AG10803 (cell line): Measurements from ENCODE around the gene ITPR3.

Source experiments
- DNase-seq: peaks from one replicate; pipeline ENCODE4 v3.0.0; 2010; ENCODE audit warnings: low read depth
- H3K4me3 ChIP-seq: 2 replicates; pipeline ENCODE4 v1.5.1; 2011; ENCODE audit warnings: mild to moderate bottlenecking, low read length, control low read depth
- TF ChIP-seq, protein P1 (sequence below): conservative IDR thresholded peaks from 2 replicates; pipeline ENCODE4 v1.5.1; 2011; ENCODE audit warnings: mild to moderate bottlenecking, low read length, control low read depth, inconsistent platforms

Gene ITPR3

DNA sequence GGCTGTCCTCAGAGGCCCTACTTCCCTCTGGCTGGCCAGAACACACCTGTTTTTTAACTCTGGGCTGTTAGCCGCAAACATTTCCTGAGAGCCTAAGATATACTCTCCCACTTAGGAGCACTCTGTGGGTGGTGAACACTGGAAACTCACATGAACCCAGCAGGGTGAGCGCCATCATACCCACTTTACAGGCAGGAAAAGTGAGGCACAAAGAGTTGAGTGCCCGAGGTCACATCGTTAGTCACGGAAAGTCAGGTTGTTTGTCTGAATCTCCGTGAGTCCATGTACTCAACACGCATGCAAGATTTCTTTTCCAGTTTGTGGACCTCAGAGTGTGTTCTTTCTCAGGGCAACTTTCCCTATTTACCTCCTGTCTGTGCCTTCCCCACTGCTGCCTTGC is 43.0 kb upstream of the ITPR3 start:
- TF ChIP-seq, protein P1, sequence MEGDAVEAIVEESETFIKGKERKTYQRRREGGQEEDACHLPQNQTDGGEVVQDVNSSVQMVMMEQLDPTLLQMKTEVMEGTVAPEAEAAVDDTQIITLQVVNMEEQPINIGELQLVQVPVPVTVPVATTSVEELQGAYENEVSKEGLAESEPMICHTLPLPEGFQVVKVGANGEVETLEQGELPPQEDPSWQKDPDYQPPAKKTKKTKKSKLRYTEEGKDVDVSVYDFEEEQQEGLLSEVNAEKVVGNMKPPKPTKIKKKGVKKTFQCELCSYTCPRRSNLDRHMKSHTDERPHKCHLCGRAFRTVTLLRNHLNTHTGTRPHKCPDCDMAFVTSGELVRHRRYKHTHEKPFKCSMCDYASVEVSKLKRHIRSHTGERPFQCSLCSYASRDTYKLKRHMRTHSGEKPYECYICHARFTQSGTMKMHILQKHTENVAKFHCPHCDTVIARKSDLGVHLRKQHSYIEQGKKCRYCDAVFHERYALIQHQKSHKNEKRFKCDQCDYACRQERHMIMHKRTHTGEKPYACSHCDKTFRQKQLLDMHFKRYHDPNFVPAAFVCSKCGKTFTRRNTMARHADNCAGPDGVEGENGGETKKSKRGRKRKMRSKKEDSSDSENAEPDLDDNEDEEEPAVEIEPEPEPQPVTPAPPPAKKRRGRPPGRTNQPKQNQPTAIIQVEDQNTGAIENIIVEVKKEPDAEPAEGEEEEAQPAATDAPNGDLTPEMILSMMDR = no peak
- peak overlapping the region; percentile 90; the same call in 1 of the 2 replicates for H3K4me3 ChIP-seq
- no peak for DNase-seq

DNA sequence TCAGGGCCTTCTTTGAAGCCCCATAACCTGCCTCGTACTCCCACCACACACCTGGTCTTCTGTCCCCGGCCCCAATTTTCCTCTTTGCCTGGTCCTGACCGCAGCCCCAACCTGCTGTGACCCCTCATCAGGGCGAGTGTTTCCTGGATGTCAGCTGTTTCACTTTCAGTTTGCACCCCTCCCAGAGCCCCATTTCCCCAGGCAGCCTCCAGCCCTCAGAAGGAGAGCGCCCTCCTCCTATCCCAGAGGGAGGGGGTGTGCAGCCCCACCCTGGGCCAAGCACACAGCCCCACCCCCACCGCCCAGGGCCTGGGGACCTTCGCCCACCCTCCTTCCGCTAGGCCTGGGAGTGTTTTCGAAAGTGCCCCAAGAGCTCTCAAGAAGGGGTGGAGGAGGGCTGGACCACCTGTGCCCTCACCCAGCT is 42.5 kb upstream of the ITPR3 start:
- H3K4me3 ChIP-seq = peak overlapping the region; percentile 90
- TF ChIP-seq, protein P1 = no peak
- no peak for DNase-seq

DNA sequence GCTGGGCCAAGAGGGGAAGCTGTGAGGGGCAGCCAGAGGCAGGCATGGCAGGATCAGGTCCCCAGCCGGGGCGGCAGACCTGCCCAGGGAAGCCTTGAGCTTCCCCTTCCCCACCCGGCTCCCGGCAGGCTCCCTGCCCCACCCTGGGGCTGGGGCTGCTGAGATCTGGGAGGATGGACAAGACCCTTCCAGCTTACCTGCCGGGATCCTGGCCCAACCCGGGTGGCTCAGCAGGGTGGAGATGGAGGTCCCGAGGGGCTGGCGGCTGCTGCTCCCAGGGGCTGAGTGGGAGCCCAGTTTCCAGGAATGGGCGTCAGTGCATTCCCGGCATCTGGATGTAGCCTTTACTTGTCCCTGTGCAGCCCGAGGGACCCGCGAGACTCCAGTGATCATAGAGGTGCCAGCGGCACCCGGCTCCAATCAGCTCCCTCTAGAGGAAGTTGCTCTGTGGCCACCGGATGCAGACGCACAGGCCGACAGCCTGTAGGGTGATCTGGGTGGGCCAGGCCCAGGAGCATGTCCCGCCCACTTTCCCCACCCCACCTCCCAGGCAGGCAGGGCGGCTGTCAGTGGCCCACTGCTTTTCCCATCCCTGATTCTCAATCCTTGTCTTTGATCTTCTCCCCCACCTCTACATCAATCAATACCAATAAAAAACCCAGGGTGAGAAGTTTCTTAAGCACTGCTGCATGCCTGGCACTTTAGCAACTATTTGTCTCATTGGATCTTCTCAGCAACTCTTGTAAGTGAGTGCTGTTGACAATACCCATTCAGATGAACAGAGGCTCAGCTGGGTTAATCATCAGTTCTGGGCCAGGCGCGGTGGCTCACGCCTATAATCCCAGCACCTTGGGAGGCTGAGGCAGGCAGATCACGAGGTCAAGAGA is 41.1 kb upstream of the ITPR3 start, which contains the start of gene BAK1:
BAK1 (minus strand) TSS at position 449 of the 887 bp plus-strand sequence. CDS start 2,672 bp downstream, outside the sequence.
- H3K4me3 ChIP-seq = peak within 1 kb of the TSS; percentile 90
- peak; percentile 86 for DNase-seq
- TF ChIP-seq, protein P1 = peak; percentile 59

DNA sequence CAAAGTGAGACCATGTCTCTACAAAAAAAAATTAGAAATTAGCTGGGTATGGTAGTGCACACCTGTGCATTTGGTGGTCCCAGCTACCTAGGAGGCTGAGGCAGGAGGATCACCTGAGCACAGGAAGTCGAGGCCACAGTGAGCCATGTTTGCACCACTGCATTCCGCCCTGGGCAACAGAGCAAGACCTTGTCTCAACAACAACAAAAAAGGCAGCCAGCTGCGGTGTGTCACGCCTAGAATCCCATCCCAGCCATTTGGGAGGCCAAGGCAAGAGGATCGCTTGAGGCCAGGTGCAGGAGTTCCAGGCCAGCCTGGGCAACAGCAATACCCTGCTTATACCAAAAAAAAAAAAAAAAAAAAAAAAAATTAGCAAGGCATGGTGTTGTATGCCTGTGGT is 39.9 kb upstream of the ITPR3 start:
- no peak for DNase-seq
- H3K4me3 ChIP-seq = no peak overlapping the region
- TF ChIP-seq, protein P1 = no peak

DNA sequence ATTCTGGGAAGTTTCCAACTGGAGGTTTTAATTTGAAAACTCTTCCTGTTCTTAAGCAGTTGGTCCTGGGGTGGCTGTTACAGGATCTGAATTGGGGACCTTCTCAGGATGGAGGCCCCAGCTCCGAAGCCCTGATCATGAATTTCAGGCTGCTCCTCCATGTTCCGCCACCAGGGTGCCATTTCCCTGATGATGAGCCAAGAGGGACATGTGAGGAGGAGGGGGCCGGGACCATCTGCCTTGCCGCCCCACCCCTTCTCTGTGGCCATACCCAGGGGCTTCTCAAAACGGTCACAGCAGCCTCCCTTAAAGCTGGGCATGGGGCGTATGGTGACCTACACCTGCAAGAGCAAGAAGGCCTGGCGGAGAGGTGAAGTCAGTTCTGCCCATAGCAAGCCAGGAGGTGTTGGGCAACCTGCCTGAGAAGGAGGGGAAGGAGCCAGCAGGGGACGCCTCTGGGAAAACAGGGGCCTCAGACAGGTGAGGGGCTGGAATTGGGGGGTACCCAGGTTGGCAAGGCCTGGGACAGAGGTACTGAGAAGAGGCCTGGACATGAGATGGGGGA is 37.4 kb upstream of the ITPR3 start:
- TF ChIP-seq, protein P1 = peak; percentile 44
- H3K4me3 ChIP-seq = no peak overlapping the region
- no peak for DNase-seq

DNA sequence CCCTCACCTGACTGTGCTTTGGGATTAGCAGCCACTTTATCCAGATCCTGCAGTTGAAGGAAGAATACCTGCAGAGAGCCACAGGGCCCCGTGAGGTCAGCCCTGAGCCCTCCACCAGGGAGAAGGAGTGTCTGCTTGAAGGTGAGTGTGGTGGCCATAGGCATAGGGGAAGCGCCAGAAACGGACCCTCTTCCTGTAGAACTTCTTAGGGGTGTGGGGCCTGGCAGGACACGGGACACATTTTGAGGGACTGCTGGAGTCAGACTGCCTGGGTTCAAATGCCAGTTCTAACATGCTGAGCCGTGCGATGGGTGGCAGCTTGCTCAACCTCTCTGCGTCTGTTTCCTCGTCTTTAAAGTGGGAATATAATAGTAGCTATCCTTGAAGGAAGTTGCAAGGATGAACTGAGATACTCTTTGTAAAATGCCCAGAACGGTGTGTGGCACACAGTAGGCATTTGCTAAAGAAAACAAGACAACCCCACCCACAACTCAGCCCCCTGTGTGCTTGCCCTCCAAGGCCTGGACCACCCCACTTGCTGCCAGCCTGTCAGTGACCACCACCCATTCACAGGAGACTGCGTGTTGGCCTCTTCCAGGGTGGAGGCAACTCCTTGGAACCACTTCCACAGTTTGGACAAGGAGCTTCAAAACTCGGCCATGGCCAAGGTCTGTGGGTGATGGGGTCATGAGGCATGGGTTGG is 36.3 kb upstream of the ITPR3 start:
- no peak overlapping the region for H3K4me3 ChIP-seq
- TF ChIP-seq, protein P1 = no peak

More for the DNA sequence above, 36.3 kb upstream of the ITPR3 start:
- no peak for DNase-seq
